KG1 (cell line): ENCODE data around the gene KEAP1.

Experiments used
- DNase-seq: peaks from one replicate; lab custom pipeline; 2025; lab: John Stamatoyannopoulos, UW

Gene KEAP1

DNA sequence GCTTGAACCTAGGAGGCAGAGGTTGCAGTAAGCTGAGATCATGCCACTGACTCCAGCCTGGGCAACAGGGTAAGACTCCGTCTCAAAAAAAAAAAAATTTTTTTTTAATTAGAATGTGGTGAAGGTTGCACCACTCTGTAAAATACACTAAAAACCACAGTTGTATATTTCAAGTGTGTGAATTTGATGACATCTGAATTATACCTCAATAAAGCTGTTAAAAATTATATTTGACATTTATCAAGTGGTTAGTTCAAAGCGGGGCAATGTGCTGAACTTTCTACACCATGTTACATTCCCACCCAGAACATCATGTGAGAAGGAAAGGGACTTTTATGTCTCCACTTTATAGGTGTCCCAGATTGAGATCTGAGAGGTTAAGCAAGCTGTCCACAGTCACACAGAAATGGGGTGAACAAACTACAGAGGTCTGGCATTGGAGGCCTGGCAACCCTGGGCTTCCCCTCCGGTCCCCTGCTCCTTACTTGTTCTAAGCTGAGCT lies 20.0 kb upstream of the KEAP1 start:
- DNase-seq, result no peak

DNA sequence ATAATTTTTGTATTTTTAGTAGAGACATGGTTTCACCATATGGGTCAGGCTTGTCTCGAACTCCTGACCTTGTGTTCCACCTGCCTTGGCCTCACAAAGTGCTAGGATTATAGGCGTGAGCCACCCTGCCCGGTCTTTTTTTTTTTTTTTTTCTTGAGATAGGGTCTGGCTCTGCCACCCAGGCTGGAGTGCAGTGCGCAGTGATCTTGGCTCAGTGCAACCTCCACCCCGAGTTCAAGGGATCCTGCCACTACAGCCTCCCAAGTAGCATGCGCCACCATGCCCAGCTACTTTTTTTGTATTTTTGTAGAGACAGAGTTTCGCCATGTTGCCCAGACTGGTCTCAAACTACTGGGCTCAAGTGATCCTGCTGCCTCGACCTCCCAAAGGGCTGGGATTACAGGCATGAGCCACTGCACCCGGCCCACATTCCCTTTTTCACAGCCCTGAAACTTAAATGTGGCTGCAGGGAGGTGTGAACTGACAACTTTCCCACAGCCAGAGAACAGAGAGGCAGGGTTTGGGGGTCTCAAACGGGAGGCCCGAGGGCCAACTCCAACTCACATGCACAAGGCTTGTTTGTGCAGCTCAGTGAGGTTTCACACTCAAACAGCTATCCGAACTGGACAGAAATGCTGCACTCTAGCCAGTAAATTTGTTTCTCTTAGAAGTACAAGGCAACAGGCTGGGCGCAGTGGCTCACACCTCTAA lies 18.5 kb upstream of the KEAP1 start:
- DNase-seq, result no peak

DNA sequence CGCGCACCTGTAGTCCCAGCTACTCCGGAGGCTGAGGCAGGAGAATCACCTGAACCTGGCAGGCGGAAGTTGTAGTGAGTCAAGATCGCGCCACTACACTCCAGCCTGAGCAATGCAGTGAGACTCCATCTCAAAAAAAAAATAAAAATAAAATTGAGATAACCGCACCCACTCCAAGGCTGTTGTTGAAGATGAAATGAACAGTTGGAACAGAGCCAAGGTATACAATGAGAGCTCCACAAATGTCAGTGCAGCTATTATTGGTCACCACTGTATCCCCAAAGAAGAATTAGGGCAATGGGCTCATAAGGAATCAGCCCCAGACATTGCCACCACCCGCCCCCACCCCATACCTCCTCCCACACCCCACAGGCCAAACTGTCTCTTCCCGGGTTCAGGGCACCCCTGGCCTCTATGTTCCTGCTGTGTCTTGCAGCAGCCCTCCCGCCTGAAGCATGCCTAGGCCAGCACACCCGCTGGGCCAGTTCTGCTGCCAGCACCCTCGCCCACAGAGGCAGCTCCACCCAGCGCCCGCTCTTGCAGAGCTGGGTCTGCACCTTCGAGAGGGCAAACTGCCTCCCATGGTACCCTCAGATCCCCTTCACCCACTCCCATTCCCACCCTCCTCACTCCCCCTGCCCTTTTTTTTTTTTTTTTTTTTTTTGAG lies 17.6 kb upstream of the KEAP1 start:
- DNase-seq, result no peak

DNA sequence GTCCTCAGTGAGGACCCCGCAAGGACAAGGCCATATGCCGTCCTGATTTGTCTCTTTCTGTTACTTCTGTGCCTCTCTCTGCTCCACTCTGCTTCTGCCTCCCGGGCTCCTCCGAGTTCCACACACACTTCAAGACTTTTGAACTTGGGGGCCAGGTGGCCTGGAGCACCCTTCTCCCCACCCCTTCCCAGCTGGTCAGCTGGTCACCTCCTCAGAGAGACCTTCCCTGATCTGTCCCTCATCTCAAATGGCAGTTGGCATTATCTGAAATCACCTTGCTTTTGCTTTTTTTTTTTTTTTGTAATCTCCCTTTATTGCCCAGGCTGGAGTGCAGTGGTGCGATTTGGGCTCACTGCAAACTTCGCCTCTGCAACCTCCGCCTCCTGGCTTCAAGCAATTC lies 16.3 kb upstream of the KEAP1 start:
- DNase-seq, result no peak

DNA sequence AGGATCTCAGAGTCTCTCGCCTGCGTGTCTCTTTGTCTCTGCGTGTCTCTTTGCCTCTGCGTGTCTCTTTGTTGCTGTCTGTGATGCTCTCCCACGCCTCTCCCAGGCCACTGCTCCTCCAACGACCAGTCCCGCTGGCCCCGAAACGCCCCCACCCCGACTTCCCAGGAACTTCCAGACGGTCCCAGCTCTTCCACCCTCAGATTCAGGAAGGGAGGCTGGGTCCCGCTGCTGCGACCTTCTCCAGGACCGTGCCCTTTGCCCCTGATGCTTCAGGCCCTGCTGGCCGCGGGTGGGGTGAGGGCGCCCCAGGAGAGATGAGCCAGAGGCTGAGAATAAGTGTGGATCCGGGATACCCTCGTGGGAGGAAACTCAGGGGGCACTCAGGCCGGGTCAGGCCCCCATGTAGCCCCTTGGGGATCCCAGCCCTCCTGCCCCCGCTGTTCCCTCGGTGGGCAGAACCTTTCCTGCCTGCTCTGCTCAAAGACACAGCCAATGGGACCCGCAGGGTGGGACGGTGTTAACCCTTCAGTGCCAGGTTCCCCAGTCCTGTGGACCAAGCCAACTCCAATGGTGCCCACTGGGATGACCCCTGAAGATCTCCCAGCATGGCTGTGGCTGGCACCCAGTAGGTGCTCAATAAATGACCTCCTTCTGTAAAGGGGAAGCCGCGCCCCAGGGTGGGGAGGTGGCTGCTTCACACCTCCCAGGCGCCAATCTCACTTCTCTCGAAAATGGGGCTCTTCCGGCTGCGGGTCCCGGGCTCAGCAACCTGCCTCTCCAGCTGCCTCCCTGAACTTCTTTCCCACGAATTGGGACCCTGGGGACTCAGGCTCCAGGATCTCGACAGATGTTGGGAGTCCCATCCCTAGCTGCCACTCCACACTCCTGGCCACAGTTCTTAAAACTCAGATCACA lies 15.5 kb upstream of the KEAP1 start:
- DNase-seq, result no peak

DNA sequence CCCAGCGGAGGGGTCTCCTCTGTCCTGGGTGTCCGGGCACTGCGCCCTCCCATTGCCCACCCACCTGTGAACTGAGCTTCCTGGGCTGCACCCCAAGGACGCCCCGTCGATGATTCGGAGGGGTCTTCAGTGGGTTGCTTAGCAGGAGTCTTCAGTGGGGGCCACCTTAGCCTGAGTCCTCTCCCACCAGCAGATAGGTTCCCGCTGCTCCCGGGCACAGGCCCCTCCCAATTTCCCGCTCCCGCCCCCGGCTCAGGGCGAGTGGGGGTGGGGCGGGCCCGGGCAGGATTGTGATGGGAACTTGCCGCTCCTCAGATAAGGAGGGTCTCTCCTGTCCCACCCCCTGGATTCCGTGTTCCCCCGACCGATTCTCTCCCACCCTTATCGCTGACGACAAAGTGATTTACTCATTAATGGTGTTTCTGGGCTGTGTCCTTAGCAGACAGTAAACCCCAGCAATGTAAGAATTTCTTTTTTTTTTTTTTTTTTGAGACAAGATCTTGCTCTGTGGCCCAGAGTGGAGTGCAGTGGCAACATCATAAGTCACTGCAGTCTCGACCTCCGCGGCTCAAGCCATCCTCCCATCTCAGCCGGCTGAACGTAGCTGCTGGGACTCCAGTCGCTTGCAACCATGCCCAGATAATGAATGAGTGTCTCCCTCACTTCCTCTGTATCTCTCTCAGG lies 14.7 kb upstream of the KEAP1 start:
- no peak for DNase-seq

DNA sequence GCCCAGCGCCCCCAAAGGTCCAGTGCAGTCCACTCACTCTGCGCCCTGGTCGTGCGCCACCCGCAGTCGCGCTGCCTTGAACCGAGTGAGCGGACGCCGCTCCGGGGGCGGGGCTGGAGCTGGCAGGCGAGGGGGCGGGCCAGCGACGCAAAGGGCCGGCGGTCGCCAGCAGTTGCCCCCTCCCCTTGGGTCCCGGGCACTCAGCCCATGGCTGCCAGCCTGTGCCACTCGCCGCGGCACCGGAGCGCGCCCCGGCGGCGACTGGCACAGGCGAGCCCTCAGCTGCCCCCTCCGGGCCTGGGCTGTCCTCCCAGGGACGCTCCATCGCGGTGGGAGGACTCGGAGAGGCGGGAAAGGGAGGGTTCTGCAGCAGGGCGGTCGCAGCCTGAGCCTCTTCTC lies 14.2 kb upstream of the KEAP1 start, which contains the start of gene S1PR5:
S1PR5 (minus strand) TSS at position 87 of the 399 bp plus-strand sequence. CDS start 2,436 bp downstream, outside the sequence.
- no peak for DNase-seq

DNA sequence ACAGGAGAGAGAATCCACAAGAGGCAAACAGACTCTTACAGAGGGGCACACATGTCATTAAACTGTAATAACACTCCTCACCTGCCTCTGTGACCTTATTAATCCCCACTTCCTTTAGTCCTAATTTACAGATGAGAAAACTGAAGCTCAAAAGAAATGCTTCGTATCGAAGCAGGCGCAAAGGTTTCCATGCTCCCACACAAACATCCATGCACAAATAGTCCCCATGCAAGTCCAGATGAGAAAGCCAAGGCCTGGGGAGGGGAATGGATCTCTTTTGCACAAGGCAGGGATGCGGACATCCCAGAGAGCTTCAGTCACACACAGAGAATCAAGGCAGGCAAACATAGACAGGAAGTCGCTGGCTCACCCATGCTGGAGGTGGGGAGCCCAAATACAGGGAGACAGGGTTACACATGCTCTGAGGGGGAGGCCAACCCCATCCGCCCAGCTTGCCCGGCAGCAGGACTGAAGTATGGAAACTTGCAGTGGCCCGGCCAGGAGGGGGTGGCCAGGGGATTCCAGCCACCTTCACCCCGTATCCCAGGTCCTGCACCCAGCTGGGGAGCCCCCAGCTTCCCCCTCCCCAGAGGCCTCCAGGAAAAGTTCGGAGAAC lies 13.6 kb upstream of the KEAP1 start:
- DNase-seq, result no peak

DNA sequence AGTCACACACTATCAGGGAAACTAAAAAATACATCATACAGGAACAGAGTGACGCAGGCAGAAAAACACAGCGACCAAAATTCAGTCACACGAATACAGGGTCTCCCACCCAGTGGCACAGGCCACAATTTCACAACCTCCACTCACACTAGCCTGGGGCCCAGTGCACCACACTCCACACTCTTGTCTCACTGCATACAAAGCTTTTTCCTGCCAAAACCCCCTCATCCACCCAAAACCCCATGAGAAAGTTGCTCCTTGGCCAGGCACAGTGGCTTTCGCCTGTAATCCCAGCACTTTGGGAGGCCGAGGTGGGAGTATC lies 12.9 kb upstream of the KEAP1 start:
- no peak for DNase-seq

DNA sequence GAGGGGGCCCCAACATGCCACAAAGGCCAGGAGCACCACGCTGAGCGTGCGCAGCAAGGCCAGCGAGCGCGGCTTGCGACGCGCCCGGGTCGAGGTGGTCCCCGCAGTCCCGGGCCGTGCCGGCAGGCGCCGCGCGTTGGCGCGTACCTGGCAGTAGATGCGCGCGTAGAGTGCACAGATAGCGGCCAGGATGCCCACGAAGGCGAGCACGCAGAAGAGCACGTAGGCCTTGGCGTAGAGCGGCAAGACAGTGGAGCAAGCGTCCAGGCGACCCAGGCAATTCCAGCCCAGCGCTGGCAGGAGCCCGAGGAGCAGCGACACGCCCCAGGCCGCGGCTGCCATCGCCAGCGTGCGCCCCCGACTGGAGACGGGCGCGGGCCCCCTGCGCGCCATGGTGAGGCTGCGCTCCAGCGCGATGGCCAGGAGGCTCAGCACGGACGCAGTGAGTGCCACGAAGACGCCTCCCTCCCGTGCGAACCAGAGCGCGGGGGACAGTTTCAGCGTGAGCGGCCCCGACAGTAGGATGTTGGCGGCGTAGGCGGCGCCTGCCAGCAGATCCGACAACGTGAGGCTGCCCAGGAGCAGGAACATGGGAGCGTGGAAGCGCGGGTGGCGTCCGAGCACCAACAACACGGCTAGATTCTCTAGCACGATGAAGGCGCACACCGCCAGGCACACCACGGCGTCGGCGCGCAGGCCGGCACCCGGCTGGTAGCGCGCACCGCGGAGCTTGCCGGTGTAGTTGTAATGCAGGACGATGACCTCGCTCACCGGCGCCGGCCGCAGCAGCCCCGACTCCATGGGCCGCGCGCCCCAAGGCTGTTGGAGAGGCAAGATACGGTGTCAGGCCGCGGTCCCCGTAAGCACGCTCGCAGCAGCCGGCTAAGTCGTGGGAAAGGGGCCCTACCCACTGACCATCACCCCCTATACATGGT lies 11.3 kb upstream of the KEAP1 start:
- no peak for DNase-seq

DNA sequence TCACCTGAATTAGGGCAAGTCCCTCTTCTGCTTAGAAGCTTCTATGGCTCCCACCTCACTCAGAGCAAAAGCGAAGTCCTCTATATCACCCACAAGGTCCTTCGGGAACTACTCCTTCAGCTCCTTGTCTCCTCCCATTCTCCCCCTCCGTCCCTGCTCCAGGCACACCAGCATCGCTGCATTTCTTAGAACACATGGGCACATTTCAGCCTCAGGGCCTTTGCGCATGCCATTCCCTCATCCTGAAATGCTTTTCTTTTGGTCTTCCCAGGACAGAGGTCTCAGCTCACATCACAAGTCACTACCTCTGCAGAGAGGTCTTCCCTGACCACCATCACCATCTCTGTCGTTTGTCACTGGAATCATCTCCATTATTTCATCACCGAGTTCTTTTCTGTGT lies 10.1 kb upstream of the KEAP1 start:
- no peak for DNase-seq

DNA sequence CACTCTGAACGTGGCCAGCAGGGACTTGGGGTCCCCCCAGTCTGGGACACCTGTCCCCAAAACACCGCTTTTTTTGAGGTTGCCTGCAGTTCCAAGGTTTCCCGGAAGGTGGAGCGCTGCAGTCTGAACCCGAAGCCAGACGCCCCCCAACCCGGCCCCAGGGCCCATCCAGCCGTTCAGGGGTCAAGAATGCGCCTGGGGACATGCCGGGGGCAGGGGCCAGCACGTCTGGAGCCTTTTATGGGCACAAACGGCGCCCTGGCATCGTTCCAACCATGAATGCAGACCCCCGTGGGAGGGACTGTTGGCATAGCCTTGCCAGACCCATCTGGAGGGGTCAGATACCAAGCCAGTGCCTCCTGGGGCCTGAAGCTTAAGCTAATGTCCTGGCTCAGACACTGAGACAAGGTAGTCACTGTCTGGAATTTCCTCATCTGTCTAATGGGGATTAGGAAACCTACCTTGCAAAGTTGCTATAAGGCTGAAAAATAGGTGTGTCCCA lies 7.2 kb upstream of the KEAP1 start:
- no peak for DNase-seq

DNA sequence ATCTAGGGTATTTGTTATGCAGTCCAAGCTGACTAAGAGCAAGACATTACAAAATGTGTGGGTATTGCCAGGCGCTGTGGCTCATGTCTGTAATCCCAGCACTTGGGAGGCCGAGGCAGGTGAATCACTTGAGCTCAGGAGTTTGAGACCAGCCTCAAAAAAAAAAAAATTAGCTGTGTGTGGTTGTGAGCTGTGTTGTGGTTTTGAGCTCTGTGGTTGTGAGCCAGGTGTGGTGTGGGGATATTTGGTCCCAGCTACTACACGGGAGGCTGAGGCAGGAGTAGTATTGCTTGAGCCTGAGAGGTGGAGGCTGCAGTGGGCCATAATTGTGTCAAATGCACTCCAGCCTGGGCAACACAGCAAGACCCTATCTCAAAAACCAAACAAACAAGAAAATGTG lies 5.6 kb upstream of the KEAP1 start:
- no peak for DNase-seq

DNA sequence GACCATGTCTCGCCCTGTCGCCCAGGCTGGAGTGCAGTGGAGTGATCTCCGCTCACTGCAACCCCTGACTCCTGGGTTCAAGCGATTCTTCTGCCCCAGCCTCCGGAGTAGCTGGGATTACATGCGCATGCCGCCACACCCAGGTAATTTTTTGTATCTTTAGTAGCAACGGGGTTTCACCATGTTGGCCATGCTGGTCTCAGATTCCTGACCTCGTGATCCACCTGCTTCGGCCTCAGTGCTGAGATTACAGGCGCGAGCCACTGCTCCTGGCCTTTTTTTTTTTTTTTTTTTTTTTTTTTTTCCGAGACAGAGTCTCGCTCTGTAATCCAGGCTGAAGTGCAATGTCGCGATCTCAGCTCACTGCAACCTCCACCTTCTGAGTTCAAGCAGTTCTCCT lies 4.9 kb upstream of the KEAP1 start:
- no peak for DNase-seq

DNA sequence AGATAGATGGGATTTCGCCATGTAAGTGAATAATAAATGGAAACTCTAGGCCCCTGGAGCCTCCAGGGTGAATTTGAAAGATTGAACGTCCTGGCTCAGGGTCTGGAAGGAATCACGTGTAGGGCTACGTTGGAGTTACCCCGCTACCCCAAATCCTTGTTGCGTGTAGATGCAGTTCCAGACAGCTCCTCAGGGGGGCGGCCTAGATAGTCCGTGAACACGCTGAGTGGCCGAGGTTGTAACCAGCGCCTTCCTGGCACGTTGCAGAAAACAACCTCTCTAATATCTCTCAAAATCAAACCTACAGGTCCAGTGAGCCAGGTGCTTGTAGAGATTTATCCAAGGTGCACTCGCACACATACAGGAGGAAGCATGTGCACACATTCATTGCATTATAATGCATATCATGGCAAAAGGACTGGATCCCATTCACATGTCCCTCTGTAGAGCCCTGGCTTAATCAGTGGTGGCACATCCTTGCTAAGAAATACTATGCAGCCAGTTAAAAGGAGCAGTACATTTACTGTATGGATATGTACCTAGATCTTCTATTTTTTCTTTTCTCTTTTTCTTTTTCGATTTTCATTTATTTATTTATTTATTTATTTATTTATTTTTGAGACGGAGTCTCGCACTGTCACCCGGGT lies 2.5 kb upstream of the KEAP1 start:
- DNase-seq, result peak; percentile 51

DNA sequence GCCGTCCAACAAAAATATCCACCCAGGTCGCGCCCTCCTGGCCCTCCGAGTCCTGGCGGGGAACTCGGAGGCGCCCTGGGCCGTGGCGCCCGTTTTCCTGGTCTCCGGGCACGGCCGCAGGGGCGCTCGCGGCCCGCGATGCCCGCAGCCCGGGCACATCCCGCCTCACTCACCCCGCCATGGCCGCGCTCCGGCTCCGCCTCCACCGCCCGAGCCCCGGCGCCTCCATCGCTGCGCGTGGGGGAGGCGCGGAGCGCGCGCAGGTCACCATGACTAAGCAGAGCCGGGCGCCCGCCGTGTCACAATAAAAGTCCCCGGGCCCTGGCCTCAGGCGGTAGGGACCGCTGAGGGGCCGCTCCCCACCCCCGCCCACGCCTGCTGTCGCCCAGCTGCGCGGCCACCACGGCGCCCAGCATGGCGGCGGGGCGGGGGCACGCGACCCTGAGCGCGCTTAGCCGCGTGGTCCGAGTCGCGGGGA lies 593 bp downstream of the KEAP1 start:
- DNase-seq, result peak; percentile 90

DNA sequence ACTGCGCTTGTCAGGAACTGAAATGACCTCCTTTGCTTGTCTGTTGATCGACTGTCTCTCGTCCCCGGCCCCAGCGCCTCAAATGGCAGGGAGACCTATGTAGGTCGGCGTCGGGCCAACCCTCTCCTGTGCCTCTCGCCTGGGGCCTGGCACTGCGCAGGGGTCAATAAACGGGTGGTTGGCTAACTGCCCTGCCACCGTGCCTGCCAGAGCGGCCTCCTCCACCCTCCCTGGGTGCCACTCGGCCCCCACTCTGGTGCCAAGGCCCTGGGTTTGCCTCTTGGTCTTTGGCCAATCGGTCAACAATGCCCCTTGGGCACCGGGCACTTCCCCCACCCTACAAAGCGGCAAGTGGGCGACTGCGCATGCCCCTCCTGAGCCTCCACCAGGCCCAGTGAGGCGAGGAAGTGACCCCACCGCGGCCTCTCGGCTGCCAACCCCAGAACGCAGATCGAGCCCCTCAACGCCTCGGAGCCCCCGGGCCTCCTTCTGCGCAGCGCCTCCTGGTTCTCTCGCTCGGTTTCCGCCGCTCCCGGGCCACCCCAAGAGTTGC lies 1.1 kb downstream of the KEAP1 start:
- DNase-seq, result no peak

DNA sequence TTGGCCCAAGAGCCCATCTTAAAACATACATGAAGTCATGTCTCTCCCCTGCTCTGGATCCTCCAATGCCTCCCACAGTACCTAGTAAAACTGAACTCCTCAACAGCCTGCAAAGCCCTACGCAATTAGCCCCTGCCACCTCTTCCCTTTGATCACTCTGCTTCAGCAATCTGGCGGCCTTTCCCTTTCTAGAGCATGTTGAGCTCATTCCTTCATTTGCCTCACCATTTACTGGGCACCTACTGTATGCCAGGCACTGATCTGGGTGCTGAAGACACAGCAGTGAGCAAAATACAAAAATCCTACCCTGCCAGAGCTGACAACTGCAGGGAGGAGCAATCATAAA lies 2.9 kb downstream of the KEAP1 start:
- DNase-seq, result no peak

DNA sequence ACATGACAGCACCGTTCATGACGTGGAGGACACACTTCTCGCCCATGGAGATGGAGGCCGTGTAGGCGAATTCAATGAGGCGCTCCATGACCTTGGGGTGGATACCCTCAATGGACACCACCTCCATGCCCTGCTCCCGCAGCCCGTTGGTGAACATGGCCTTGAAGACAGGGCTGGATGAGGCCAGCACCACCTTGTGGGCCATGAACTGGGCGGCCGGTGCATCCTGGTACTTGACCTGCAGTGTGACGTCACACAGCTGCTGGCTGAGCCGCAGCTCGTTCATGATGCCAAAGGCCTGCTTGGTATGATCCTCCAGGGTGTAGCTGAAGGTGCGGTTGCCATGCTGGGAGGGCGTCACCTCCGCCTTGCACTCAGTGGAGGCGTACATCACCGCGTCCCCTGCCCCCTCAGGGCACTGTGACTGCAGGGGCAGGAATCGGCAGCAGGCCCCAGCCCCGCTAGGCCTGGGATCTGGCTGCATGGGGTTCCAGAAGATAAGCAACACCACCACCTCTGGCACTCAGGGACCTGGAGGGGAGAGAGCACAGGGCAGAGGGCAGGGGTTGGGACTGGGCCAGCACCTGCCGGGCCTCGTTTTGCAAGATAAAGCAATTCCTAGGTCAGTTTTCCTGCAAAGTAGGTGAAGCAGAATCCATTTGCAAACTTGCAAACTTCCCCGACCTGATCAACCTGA lies 3.5 kb downstream of the KEAP1 start:
- DNase-seq, result no peak
